ENCODE measurements around the gene ROBO3. TPM values are rescaled to one million over a fixed set of nuclear protein-coding genes. Genes with fewer than 3 reads are reported as not detected.

ROBO3 gene
- total RNA-seq, 2 donors from 2014 or later: 18.0 to 30.6 TPM

GRCh38 chr11:124861670-124862069 is 3.6 kb upstream of the ROBO3 start:
- intact Hi-C loops (cut with DNase I): no loop called here
- WGBS: 36% methylated on average over 4 of the region's 4 CpGs
- Histone ChIP-seq H3K4me1 (replicated peaks) (peaks cover 9% of the 10 kb centered on the region), H3K4me3 (no peak overlapping the region), H3K27ac (no peak overlapping the region), H3K27me3 (replicated peaks; ENCODE audit: insufficient read depth) (peaks cover 18% of the 10 kb centered on the region), H3K9me3 (no peaks in the 10 kb centered on the region), H3K36me3 (no peaks in the 10 kb centered on the region)
- no peak for TF ChIP-seq CTCF (IDR thresholded peaks at IDR 0.05)
- no peak for TF ChIP-seq POLR2A (IDR thresholded peaks at IDR 0.05)
- no peak for DNase-seq (ENCODE audit: low spot score)

GRCh38 chr11:124863137-124863825 is 2.0 kb upstream of the ROBO3 start:
- intact Hi-C loops (cut with DNase I): no loop called here
- Histone ChIP-seq H3K27ac (no peak overlapping the region), H3K27me3 (replicated peaks; ENCODE audit: insufficient read depth) (peaks cover 20% of the 10 kb centered on the region), H3K36me3 (no peaks in the 10 kb centered on the region), H3K9me3 (no peaks in the 10 kb centered on the region), H3K4me3 (peak overlapping the region in 1 of 2 donors; percentile 5), H3K4me1 (replicated peaks) (peaks cover 9% of the 10 kb centered on the region)
- no peak for DNase-seq (ENCODE audit: low spot score)
- TF ChIP-seq POLR2A (IDR thresholded peaks at IDR 0.05): no peak
- TF ChIP-seq CTCF (IDR thresholded peaks at IDR 0.05): no peak
- no peak for TF ChIP-seq POLR2AphosphoS5 (IDR thresholded peaks at IDR 0.05)
- 2% methylated on average over 31 of the region's 31 CpGs for WGBS

GRCh38 chr11:124863826-124864165 is 1.4 kb upstream of the ROBO3 start:
- H3K27me3 ChIP-seq (replicated peaks; ENCODE audit: insufficient read depth): peaks cover 25% of the 10 kb centered on the region

GRCh38 chr11:124864176-124864891 is 898 bp upstream of the ROBO3 start:
- Histone ChIP-seq H3K4me1 (replicated peaks) (peaks cover 13% of the 10 kb centered on the region), H3K27me3 (replicated peaks; ENCODE audit: insufficient read depth) (peaks cover 28% of the 10 kb centered on the region), H3K27ac (no peak overlapping the region), H3K9me3 (no peaks in the 10 kb centered on the region), H3K4me3 (no peak overlapping the region), H3K36me3 (no peaks in the 10 kb centered on the region)
- no peak for DNase-seq (ENCODE audit: low spot score)
- intact Hi-C loops (cut with DNase I): no loop called here
- WGBS: 11% methylated on average over 18 of the region's 18 CpGs
- TF ChIP-seq POLR2AphosphoS5 (IDR thresholded peaks at IDR 0.05): no peak
- no peak for TF ChIP-seq CTCF (IDR thresholded peaks at IDR 0.05)
- no peak for TF ChIP-seq POLR2A (IDR thresholded peaks at IDR 0.05)

More at GRCh38 chr11:124863826-124864165, 1.4 kb upstream of the ROBO3 start:
- TF ChIP-seq POLR2AphosphoS5 (IDR thresholded peaks at IDR 0.05): no peak
- no peaks in the 10 kb centered on the region for H3K9me3 ChIP-seq
- intact Hi-C loops (cut with DNase I): no loop called here
- H3K4me1 ChIP-seq (replicated peaks): peaks cover 12% of the 10 kb centered on the region
- no peak for DNase-seq (ENCODE audit: low spot score)
- 4% methylated on average over 9 of the region's 9 CpGs for WGBS
- no peaks in the 10 kb centered on the region for H3K36me3 ChIP-seq
- no peak overlapping the region for H3K27ac ChIP-seq
- no peak overlapping the region for H3K4me3 ChIP-seq

GRCh38 chr11:124864892-124865180 is 396 bp upstream of the ROBO3 start:
- WGBS: 4% methylated on average over 9 of the region's 9 CpGs
- H3K4me1 ChIP-seq (replicated peaks): peaks cover 13% of the 10 kb centered on the region
- H3K4me3 ChIP-seq: no peak overlapping the region
- intact Hi-C loops (cut with DNase I): no loop called here
- H3K36me3 ChIP-seq: no peaks in the 10 kb centered on the region
- TF ChIP-seq CTCF (IDR thresholded peaks at IDR 0.05) (no peak), POLR2A (IDR thresholded peaks at IDR 0.05) (no peak), POLR2AphosphoS5 (IDR thresholded peaks at IDR 0.05) (no peak)
- DNase-seq (ENCODE audit: low spot score): no peak
- no peaks in the 10 kb centered on the region for H3K9me3 ChIP-seq
- no peak overlapping the region for H3K27ac ChIP-seq
- peaks cover 29% of the 10 kb centered on the region for H3K27me3 ChIP-seq (replicated peaks; ENCODE audit: insufficient read depth)
